Parathyroid adenoma (tissue), 2 donors: Measurements from ENCODE around the gene TMEM132D.

Experiments
- H2AFZ ChIP-seq: fragments of 300-600 bp; sonication (generic); one replicate; pipeline ENCODE4 v1.7.0; 2017; ENCODE audit warnings: antibody characterized with exemption, mild to moderate bottlenecking
- H3K27ac ChIP-seq: fragments of 300-600 bp; sonication (generic); one replicate; pipeline ENCODE4 v1.7.0; 2017
- H3K27me3 ChIP-seq: fragments of 300-600 bp; sonication (generic); one replicate; pipeline ENCODE4 v1.7.0; 2017; ENCODE audit warnings: low read length; ENCODE audit not compliant: control insufficient read depth, insufficient read depth
- H3K36me3 ChIP-seq: fragments of 300-600 bp; sonication (generic); one replicate; pipeline ENCODE4 v1.7.0; 2017; ENCODE audit warnings: low read length; ENCODE audit not compliant: control insufficient read depth, insufficient read depth
- H3K4me1 ChIP-seq: fragments of 300-600 bp; sonication (generic); one replicate; pipeline ENCODE4 v1.7.0; 2017; ENCODE audit warnings: control low read depth
- H3K4me2 ChIP-seq: fragments of 300-600 bp; sonication (generic); one replicate; pipeline ENCODE4 v1.7.0; 2017; ENCODE audit warnings: low read length
- H3K4me3 ChIP-seq: fragments of 300-600 bp; sonication (generic); one replicate; pipeline ENCODE4 v1.7.0; 2017; ENCODE audit warnings: low read depth, low read length
- H3K79me2 ChIP-seq: fragments of 300-600 bp; sonication (generic); one replicate; pipeline ENCODE4 v1.7.0; 2017; ENCODE audit warnings: control low read depth
- H3K9ac ChIP-seq: fragments of 300-600 bp; sonication (generic); one replicate; pipeline ENCODE4 v1.7.0; 2017; ENCODE audit warnings: mild to moderate bottlenecking
- H3K9me3 ChIP-seq: fragments of 300-600 bp; sonication (generic); one replicate; pipeline ENCODE4 v1.7.0; 2017; ENCODE audit warnings: low read length; ENCODE audit not compliant: control insufficient read depth
- TF ChIP-seq, protein P1 (sequence below): fragments of 300-600 bp; sonication (generic); IDR thresholded peaks from one replicate; pipeline ENCODE4 v1.7.0; 2017; ENCODE audit warnings: antibody characterized with exemption, mild to moderate bottlenecking
- donor health status: primary hyperparathyroidism.

The TMEM132D gene

GRCh38 chr12:129215556-129215955, 688.3 kb downstream of the TMEM132D start:
- Histone ChIP-seq H3K9me3 (no peaks in the 10 kb centered on the region), H3K27ac (no peak overlapping the region), H3K4me1 (no peaks in the 10 kb centered on the region), H3K79me2 (no peaks in the 10 kb centered on the region), H3K27me3 (no peaks in the 10 kb centered on the region), H3K9ac (no peak overlapping the region), H2AFZ (no peak overlapping the region), H3K36me3 (no peaks in the 10 kb centered on the region), H3K4me3 (no peak overlapping the region), H3K4me2 (no peak overlapping the region)
- TF ChIP-seq, protein P1, sequence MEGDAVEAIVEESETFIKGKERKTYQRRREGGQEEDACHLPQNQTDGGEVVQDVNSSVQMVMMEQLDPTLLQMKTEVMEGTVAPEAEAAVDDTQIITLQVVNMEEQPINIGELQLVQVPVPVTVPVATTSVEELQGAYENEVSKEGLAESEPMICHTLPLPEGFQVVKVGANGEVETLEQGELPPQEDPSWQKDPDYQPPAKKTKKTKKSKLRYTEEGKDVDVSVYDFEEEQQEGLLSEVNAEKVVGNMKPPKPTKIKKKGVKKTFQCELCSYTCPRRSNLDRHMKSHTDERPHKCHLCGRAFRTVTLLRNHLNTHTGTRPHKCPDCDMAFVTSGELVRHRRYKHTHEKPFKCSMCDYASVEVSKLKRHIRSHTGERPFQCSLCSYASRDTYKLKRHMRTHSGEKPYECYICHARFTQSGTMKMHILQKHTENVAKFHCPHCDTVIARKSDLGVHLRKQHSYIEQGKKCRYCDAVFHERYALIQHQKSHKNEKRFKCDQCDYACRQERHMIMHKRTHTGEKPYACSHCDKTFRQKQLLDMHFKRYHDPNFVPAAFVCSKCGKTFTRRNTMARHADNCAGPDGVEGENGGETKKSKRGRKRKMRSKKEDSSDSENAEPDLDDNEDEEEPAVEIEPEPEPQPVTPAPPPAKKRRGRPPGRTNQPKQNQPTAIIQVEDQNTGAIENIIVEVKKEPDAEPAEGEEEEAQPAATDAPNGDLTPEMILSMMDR: no peak

DNA sequence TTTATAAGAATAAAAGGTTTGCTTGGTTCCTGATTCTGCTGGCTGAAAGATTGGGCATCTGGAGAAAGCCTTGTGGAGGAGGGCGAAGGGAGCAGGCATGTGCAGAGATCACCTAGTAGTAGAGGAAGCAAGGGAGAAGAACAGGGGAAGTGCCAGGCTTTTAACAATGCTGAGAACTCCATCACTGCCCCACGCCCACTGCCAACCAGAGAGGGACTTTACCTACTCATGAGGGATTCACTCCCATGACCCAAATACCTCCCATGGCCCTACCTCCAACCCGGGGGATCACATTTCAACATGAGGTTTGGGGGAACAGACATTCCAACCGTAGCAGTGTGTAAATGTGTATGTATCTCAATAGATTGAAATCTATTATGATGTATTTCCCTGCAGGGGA, 690.3 kb downstream of the TMEM132D start:
- H3K4me2 ChIP-seq: no peak overlapping the region
- no peak overlapping the region for H3K9ac ChIP-seq
- no peaks in the 10 kb centered on the region for H3K36me3 ChIP-seq
- TF ChIP-seq, protein P1: no peak
- no peaks in the 10 kb centered on the region for H3K27me3 ChIP-seq
- H3K4me1 ChIP-seq: no peaks in the 10 kb centered on the region
- no peak overlapping the region for H2AFZ ChIP-seq
- no peak overlapping the region for H3K27ac ChIP-seq
- no peaks in the 10 kb centered on the region for H3K9me3 ChIP-seq
- no peaks in the 10 kb centered on the region for H3K79me2 ChIP-seq
- no peak overlapping the region for H3K4me3 ChIP-seq

DNA sequence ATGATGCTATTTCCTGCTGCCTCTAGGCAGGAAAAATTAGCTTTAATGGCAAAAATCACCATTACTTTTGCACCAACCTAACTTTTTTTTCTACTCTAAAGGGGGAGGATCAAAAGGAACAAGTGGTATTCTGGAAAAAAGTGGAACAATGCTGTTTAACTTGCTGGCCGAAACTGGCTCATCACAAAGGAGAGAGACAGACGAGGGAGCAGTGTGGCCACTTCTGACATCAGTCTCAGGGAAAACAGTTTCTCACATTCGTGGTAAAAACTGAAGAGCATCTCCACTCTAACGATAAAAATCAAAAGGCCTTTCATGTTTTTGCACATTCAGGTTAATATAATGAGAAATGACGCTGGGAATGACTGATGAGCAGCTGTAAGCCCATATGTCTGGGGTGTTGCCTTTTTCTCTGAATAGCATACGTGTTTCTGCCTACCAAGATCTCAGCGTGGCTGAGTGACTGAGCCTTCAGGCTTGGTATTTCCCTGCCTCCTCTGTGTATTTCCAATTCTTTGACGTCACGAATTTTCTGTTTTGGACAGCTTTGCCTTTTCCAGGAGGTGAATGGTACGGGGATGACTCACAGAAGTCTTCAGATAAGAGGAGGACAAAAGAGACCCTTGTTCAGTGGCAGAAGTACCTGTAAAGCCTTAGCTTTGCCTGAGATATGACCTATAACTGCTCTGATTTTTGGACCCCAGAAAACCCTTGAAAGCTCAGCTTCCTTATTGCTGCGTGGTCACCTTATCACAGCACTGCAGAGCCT, 691.8 kb downstream of the TMEM132D start:
- no peaks in the 10 kb centered on the region for H3K79me2 ChIP-seq
- H3K4me3 ChIP-seq: no peak overlapping the region
- H3K9me3 ChIP-seq: no peaks in the 10 kb centered on the region
- no peaks in the 10 kb centered on the region for H3K27me3 ChIP-seq
- TF ChIP-seq, protein P1: no peak
- H3K36me3 ChIP-seq: no peaks in the 10 kb centered on the region
- H3K9ac ChIP-seq: no peak overlapping the region
- no peak overlapping the region for H3K4me2 ChIP-seq
- H2AFZ ChIP-seq: no peak overlapping the region
- H3K4me1 ChIP-seq: no peaks in the 10 kb centered on the region
- H3K27ac ChIP-seq: no peak overlapping the region

DNA sequence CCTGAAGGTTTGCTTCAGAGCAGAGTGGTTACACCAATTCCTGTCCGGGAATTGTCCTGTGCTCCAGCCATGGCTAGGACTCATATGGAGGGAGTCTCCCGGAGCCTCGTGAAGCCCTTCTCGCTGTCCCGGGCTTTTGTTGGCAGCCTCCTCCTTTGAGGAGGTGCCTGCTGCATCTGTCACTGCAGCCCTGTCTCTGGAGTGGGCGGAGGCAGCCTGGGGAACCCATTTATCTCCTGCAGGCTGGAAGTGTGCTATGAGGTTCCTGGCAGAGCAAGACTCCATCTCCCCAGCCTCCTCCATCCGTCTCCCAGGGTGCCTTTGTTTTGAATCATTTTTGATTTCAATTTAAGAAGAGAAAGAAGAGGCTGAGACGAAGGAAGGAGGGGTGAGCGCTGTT, 695.3 kb downstream of the TMEM132D start:
- no peak overlapping the region for H3K9ac ChIP-seq
- H2AFZ ChIP-seq: no peak overlapping the region
- no peaks in the 10 kb centered on the region for H3K4me1 ChIP-seq
- H3K79me2 ChIP-seq: no peaks in the 10 kb centered on the region
- H3K27ac ChIP-seq: no peak overlapping the region
- no peaks in the 10 kb centered on the region for H3K36me3 ChIP-seq
- no peaks in the 10 kb centered on the region for H3K9me3 ChIP-seq
- TF ChIP-seq, protein P1: no peak
- no peak overlapping the region for H3K4me3 ChIP-seq
- no peak overlapping the region for H3K4me2 ChIP-seq
- H3K27me3 ChIP-seq: no peaks in the 10 kb centered on the region

DNA sequence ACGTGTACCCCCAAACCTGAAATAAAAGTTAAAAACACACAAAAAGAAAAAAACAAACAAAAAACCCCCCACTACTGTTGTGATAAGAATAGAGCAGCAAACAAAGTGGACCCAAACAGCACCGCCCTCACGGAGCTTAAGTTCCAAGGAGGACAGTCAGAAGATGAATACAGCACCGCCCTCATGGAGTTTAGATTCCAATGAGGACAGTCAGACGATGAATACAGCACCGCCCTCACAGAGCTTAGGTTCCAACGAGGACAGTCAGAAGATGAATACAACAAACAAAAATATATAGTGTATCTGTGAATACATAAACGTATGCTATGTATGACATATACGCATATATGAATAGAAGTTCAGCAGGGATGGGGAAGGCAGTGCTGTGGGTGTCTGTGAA, 696.7 kb downstream of the TMEM132D start:
- no peaks in the 10 kb centered on the region for H3K4me1 ChIP-seq
- no peak overlapping the region for H3K9ac ChIP-seq
- H3K27me3 ChIP-seq: no peaks in the 10 kb centered on the region
- H3K36me3 ChIP-seq: no peaks in the 10 kb centered on the region
- H3K4me3 ChIP-seq: no peak overlapping the region
- no peak overlapping the region for H3K27ac ChIP-seq
- H3K79me2 ChIP-seq: no peaks in the 10 kb centered on the region
- no peaks in the 10 kb centered on the region for H3K9me3 ChIP-seq
- no peak overlapping the region for H3K4me2 ChIP-seq
- no peak overlapping the region for H2AFZ ChIP-seq
- TF ChIP-seq, protein P1: no peak
